GM06990 (cell line): ENCODE data around the gene GFOD1.

Experiments used
- DNase-seq: peaks from one replicate; pipeline ENCODE4 v3.0.0-alpha.2; 2011; ENCODE audit not compliant: insufficient read length; ENCODE audit errors: extremely low read depth
- H3K27me3 ChIP-seq: replicated peaks from 2 replicates; pipeline ENCODE4 v1.6.0; 2011; ENCODE audit warnings: low read length; ENCODE audit not compliant: control insufficient read depth, insufficient read depth
- H3K36me3 ChIP-seq: 2 replicates; pipeline ENCODE4 v1.5.1; 2011; ENCODE audit warnings: low read length; ENCODE audit not compliant: control insufficient read depth, insufficient read depth
- H3K4me3 ChIP-seq: replicated peaks from 2 replicates; pipeline ENCODE4 v1.5.1; 2011; ENCODE audit warnings: low read depth, mild to moderate bottlenecking, control low read depth, low read length
- CTCF ChIP-seq: IDR thresholded peaks from 2 replicates; pipeline ENCODE4 v1.5.1; 2011; ENCODE audit warnings: low read length, control low read depth, mild to moderate bottlenecking, inconsistent platforms; ENCODE audit not compliant: insufficient read depth, poor library complexity, severe bottlenecking

GFOD1 gene

GRCh38 chr6:13508711-13509705, 21.6 kb upstream of the GFOD1 start:
- Histone ChIP-seq H3K4me3 (no peak overlapping the region), H3K36me3 (no peaks in the 10 kb centered on the region), H3K27me3 (no peaks in the 10 kb centered on the region)
- TF ChIP-seq CTCF = no peak
- no peak for DNase-seq

- TF ChIP-seq CTCF = no peak
Observed at GRCh38 chr6:13507306-13507860, 20.0 kb upstream of the GFOD1 start.

GRCh38 chr6:13505345-13505734, 17.9 kb upstream of the GFOD1 start:
- no peak for TF ChIP-seq CTCF
- DNase-seq = no peak

More at GRCh38 chr6:13507306-13507860, 20.0 kb upstream of the GFOD1 start:
- H3K4me3 ChIP-seq = no peak overlapping the region
- no peak for DNase-seq
- no peaks in the 10 kb centered on the region for H3K27me3 ChIP-seq
- H3K36me3 ChIP-seq = no peaks in the 10 kb centered on the region

GRCh38 chr6:13504611-13505344, 17.4 kb upstream of the GFOD1 start:
- no peaks in the 10 kb centered on the region for H3K36me3 ChIP-seq
- no peaks in the 10 kb centered on the region for H3K27me3 ChIP-seq
- H3K4me3 ChIP-seq = no peak overlapping the region

More at GRCh38 chr6:13505345-13505734, 17.9 kb upstream of the GFOD1 start:
- no peaks in the 10 kb centered on the region for H3K27me3 ChIP-seq
- no peak overlapping the region for H3K4me3 ChIP-seq
- H3K36me3 ChIP-seq = no peaks in the 10 kb centered on the region

GRCh38 chr6:13500915-13501314, 13.5 kb upstream of the GFOD1 start:
- TF ChIP-seq CTCF = no peak
- DNase-seq = no peak

More at GRCh38 chr6:13504611-13505344, 17.4 kb upstream of the GFOD1 start:
- TF ChIP-seq CTCF = no peak
- no peak for DNase-seq

More at GRCh38 chr6:13500915-13501314, 13.5 kb upstream of the GFOD1 start:
- Histone ChIP-seq H3K4me3 (no peak overlapping the region), H3K36me3 (no peaks in the 10 kb centered on the region), H3K27me3 (no peaks in the 10 kb centered on the region)
